ENCODE results near the gene DCUN1D2.
"Not testable (repeated sequence)": the region's sequence is repeated elsewhere in the genome, so short reads cannot be mapped to it uniquely, and the experiment has no call there.

The DCUN1D2 gene

GRCh38 chr13:113490496-113491417 is at the start of gene DCUN1D2:
Gene DCUN1D2, minus strand, starts transcription at chr13:113490711. Its CDS starts 42 bp downstream, at chr13:113490669.
- peak; percentile 91 for DNase-seq

- no peak for DNase-seq
Measured at GRCh38 chr13:113539822-113540221, 49.3 kb upstream of the DCUN1D2 start.

- no peak for DNase-seq
Measured at GRCh38 chr13:113539176-113539575, 48.7 kb upstream of the DCUN1D2 start.

- DNase-seq = no peak
Measured at GRCh38 chr13:113538689-113539058, 48.2 kb upstream of the DCUN1D2 start.

GRCh38 chr13:113537909-113538688 is 47.6 kb upstream of the DCUN1D2 start:
- no peak for DNase-seq

- no peak for DNase-seq
Measured at GRCh38 chr13:113537205-113537604, 46.7 kb upstream of the DCUN1D2 start.

GRCh38 chr13:113536461-113537110 is 46.1 kb upstream of the DCUN1D2 start:
- no peak for DNase-seq

GRCh38 chr13:113535381-113535781 is 44.9 kb upstream of the DCUN1D2 start:
- no peak for DNase-seq

GRCh38 chr13:113534236-113534860 is 43.8 kb upstream of the DCUN1D2 start:
- no peak for DNase-seq

- DNase-seq = no peak
Measured at GRCh38 chr13:113533161-113533840, 42.8 kb upstream of the DCUN1D2 start.

- DNase-seq = no peak
Measured at GRCh38 chr13:113532156-113532806, 41.8 kb upstream of the DCUN1D2 start.

GRCh38 chr13:113531041-113531873 is 40.7 kb upstream of the DCUN1D2 start:
- no peak for DNase-seq

- DNase-seq = no peak
Measured at GRCh38 chr13:113528813-113529180, 38.3 kb upstream of the DCUN1D2 start.

GRCh38 chr13:113528101-113528812 is 37.7 kb upstream of the DCUN1D2 start:
- no peak for DNase-seq

- DNase-seq = no peak
Measured at GRCh38 chr13:113527272-113527958, 36.9 kb upstream of the DCUN1D2 start.

GRCh38 chr13:113526466-113527220 is 36.1 kb upstream of the DCUN1D2 start:
- DNase-seq = no peak

- DNase-seq = not testable (repeated sequence)
Measured at GRCh38 chr13:113522438-113522837, 31.9 kb upstream of the DCUN1D2 start.

- no peak for DNase-seq
Measured at GRCh38 chr13:113520571-113520970, 30.1 kb upstream of the DCUN1D2 start.

- DNase-seq = no peak
Measured at GRCh38 chr13:113519556-113519955, 29.0 kb upstream of the DCUN1D2 start.
